Neural cell (in vitro differentiated cells): ENCODE results near the gene EVL.

Source experiments
- EP300 ChIP-seq: fragments of 450-650 bp; conservative IDR thresholded peaks from 2 replicates; pipeline ENCODE4 v1.6.1; 2014; ENCODE audit warnings: antibody characterized with exemption, mild to moderate bottlenecking, moderate library complexity; ENCODE audit not compliant: poor library complexity, severe bottlenecking
- EZH2 ChIP-seq: fragments of 200-600, 300-800 bp; shearing (Covaris generic), sonication (generic); IDR thresholded peaks from 2 replicates; pipeline ENCODE4 v1.6.1; 2014; ENCODE audit warnings: antibody characterized with exemption, low read length, borderline replicate concordance, mild to moderate bottlenecking; ENCODE audit not compliant: insufficient read depth, poor library complexity, severe bottlenecking
- MXI1 ChIP-seq: fragments of 450-650 bp; conservative IDR thresholded peaks from 2 replicates; pipeline ENCODE4 v1.6.1; 2014; ENCODE audit warnings: antibody characterized with exemption, mild to moderate bottlenecking; ENCODE audit not compliant: poor library complexity, severe bottlenecking
- POLR2AphosphoS5 ChIP-seq: IDR thresholded peaks from 2 replicates; pipeline ENCODE4 v1.6.1; 2012
- RAD21 ChIP-seq: fragments of 450-650 bp; conservative IDR thresholded peaks from 2 replicates; pipeline ENCODE4 v1.6.1; 2014; ENCODE audit warnings: antibody characterized with exemption, mild to moderate bottlenecking, moderate library complexity
- SMC3 ChIP-seq: fragments of 450-650 bp; conservative IDR thresholded peaks from 2 replicates; pipeline ENCODE4 v1.6.1; 2014; ENCODE audit warnings: antibody characterized with exemption, mild to moderate bottlenecking, moderate library complexity; ENCODE audit not compliant: poor library complexity
- TAF1 ChIP-seq: IDR thresholded peaks from 2 replicates; pipeline ENCODE4 v1.6.1; 2012; ENCODE audit warnings: low read depth
- TF ChIP-seq, protein P1 (sequence below): IDR thresholded peaks from 2 replicates; pipeline ENCODE4 v1.6.1; 2012; ENCODE audit warnings: borderline replicate concordance
- TF ChIP-seq, protein P2 (sequence below): fragments of 450-650 bp; IDR thresholded peaks from 2 replicates; pipeline ENCODE4 v1.5.1; 2014; ENCODE audit warnings: antibody characterized with exemption, mild to moderate bottlenecking, moderate library complexity; ENCODE audit not compliant: poor library complexity, severe bottlenecking

DNA sequence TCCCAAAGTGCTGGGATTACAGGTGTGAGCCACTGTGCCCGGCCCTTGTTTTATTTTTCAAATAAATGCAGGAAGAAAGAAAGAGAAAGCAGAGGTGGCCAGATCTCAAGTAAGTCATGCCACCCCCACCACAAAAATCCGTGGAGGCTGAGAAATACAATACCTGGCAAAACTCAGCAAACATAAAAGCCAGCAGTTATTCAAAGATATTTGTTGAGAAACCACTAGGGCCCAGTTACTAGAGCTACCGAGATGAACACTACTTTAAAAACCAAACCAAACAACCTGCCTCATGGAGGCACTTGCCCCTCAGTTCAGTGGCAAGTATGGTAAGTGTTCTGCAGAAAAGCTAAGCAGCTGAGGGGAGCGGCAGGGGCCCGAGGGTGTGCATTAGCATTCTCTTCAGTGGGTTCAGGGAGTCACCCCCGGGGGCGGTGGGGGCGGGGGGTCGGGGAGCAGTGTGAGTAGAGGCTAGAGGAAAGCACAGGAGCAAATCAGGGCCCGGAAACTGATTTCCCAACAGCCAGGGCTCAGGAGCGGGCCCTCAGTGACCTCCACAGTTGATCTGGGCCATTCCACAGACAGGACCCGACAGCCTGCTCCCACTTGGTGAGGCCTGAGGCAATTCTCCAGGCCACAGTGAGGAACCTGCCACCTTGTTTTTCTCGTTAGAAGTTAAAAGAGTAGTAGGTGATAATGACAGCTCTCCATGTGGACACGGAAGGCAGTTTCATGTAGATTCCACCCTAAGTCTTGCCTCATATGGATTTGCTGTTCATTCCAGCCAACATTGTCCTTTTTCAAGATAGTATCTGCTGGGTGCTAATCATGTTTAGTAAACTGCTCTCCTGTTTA, 8.6 kb downstream of the EVL start:
- TF ChIP-seq, protein P1, sequence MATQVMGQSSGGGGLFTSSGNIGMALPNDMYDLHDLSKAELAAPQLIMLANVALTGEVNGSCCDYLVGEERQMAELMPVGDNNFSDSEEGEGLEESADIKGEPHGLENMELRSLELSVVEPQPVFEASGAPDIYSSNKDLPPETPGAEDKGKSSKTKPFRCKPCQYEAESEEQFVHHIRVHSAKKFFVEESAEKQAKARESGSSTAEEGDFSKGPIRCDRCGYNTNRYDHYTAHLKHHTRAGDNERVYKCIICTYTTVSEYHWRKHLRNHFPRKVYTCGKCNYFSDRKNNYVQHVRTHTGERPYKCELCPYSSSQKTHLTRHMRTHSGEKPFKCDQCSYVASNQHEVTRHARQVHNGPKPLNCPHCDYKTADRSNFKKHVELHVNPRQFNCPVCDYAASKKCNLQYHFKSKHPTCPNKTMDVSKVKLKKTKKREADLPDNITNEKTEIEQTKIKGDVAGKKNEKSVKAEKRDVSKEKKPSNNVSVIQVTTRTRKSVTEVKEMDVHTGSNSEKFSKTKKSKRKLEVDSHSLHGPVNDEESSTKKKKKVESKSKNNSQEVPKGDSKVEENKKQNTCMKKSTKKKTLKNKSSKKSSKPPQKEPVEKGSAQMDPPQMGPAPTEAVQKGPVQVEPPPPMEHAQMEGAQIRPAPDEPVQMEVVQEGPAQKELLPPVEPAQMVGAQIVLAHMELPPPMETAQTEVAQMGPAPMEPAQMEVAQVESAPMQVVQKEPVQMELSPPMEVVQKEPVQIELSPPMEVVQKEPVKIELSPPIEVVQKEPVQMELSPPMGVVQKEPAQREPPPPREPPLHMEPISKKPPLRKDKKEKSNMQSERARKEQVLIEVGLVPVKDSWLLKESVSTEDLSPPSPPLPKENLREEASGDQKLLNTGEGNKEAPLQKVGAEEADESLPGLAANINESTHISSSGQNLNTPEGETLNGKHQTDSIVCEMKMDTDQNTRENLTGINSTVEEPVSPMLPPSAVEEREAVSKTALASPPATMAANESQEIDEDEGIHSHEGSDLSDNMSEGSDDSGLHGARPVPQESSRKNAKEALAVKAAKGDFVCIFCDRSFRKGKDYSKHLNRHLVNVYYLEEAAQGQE: no peak
- TF ChIP-seq, protein P2, sequence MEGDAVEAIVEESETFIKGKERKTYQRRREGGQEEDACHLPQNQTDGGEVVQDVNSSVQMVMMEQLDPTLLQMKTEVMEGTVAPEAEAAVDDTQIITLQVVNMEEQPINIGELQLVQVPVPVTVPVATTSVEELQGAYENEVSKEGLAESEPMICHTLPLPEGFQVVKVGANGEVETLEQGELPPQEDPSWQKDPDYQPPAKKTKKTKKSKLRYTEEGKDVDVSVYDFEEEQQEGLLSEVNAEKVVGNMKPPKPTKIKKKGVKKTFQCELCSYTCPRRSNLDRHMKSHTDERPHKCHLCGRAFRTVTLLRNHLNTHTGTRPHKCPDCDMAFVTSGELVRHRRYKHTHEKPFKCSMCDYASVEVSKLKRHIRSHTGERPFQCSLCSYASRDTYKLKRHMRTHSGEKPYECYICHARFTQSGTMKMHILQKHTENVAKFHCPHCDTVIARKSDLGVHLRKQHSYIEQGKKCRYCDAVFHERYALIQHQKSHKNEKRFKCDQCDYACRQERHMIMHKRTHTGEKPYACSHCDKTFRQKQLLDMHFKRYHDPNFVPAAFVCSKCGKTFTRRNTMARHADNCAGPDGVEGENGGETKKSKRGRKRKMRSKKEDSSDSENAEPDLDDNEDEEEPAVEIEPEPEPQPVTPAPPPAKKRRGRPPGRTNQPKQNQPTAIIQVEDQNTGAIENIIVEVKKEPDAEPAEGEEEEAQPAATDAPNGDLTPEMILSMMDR: no peak
- TF ChIP-seq RAD21 (no peak), POLR2AphosphoS5 (no peak), EZH2 (no peak), TAF1 (no peak), EP300 (no peak), SMC3 (no peak), MXI1 (no peak)
